Glomerular visceral epithelial cell (primary cell): ENCODE data around the gene B3GALT4.
A peak's percentile ranks its signal among the peaks of the same experiment; 100 is the strongest.
"Not testable (repeated sequence)": the region's sequence is repeated elsewhere in the genome, so short reads cannot be mapped to it uniquely, and the experiment has no call there.

ENCODE experiments used
- DNase-seq: peaks from one replicate; pipeline ENCODE4 v3.0.0-alpha.2; 2016; ENCODE audit errors: extremely low spot score

Gene B3GALT4, protein sequence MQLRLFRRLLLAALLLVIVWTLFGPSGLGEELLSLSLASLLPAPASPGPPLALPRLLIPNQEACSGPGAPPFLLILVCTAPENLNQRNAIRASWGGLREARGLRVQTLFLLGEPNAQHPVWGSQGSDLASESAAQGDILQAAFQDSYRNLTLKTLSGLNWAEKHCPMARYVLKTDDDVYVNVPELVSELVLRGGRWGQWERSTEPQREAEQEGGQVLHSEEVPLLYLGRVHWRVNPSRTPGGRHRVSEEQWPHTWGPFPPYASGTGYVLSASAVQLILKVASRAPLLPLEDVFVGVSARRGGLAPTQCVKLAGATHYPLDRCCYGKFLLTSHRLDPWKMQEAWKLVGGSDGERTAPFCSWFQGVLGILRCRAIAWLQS

DNA sequence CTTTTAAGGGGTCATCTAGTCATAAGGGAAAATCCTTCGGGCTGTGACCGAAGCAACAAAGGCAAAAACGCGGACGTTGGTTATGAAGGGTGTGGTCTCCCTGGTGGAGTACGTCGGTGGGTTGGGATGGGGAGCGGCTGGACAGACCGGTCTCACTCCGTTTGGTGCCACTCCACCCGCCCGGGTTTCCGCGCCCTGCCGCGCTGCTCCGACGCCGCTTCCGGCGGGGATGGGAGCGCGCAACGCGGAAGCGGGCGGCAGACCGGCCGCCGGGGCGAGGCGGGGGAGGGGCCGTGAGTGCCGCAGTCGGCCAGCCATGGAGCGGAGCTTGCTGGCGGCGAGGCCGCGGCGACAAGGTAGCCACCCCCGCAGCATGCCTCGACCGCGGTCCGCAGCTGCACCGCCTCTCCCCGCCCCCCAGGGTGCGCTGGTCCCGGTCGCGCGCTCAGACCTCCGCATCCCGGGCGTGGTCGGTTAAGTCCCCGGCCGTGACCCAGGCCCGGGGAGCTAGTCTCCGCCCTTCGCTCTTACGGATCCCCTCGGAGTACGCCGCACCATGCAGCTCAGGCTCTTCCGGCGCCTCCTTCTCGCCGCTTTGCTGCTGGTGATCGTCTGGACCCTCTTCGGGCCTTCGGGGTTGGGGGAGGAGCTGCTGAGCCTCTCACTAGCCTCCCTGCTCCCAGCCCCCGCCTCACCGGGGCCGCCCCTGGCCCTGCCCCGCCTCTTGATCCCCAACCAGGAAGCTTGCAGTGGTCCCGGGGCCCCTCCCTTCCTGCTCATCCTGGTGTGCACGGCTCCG lies at the start of gene B3GALT4:
TSS of gene B3GALT4 (plus strand) at position 260 of the 799 bp plus-strand sequence. CDS start at position 557, 297 bp downstream.
- DNase-seq = peak; percentile 72

DNA sequence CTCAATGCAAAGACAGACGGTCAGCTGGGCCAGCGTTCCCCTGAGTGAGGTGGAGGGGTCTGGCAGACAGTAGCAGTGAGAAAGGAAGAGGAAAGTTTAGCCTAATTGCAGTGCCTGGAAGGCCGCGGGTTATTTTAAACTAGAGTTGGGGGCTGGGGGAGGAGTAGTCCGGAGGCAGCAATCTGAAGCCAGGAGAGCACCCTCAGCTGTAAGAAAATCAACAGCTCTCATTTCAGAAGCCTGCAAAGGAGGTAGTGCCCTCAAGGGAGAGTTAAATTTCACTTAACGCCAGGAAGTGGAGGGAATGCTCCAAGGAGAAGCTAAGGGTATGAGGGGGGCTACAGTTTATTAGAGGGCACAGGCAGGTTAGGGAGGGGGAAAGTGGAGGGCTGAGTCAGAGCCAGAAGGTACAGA lies 41.7 kb upstream of the B3GALT4 start:
- no peak for DNase-seq

DNA sequence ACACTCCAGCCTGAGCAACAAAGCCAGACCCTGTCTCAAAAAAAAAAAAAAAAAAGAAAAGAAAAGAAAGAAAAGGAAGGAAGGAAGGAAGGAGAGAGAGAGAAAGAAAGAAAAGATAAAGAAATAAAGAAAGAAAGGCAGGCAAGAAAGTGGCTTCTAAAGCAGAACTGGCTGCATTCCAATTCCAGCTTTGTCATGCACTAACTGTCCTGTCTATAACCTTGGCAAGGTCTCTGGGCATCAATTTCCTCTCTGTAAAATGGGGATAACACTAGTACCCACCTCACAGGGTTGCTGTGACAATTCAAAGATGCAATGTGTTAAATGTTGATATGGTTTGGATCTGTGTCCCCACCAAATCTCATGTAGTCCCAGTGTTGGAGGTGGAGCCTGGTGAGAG lies 40.6 kb upstream of the B3GALT4 start:
- DNase-seq = no peak

DNA sequence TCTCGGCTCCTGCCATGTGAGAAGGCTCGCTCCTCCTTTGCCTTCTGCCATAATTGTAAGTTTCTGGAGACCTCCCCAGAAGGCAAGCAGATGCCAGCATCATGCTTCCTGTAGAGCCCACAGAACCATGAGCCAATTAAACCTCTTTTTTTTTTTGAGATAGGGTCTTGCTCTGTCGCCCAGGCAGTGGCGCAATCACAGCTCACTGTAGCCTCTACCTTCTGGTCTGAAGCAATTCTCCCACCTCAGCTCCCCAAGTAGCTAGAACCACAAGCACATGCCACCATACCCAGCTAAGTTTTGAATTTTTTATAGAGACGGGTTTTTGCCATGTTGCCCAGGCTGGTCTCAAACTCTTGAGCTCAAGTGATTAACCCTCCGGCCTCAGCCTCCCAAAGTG lies 40.1 kb upstream of the B3GALT4 start:
- DNase-seq = no peak

DNA sequence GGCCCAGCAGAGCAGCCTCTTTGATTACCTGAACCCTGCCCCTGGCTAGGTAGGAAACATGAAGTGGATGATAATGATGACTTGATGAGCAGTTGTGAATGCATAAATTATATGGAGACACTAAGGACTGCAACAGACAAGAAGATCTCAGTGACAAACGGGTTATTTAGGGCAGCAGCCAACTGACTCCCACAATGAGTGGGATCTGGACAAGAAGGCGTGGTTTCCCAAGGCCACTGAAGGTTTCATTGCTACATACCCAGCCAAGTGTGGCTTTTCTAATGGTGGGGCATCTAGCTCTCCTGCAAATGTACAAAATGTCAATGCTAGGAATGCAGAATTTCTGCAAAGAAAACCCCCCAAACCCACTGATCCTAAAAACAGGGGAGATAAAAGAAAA lies 39.2 kb upstream of the B3GALT4 start:
- no peak for DNase-seq

DNA sequence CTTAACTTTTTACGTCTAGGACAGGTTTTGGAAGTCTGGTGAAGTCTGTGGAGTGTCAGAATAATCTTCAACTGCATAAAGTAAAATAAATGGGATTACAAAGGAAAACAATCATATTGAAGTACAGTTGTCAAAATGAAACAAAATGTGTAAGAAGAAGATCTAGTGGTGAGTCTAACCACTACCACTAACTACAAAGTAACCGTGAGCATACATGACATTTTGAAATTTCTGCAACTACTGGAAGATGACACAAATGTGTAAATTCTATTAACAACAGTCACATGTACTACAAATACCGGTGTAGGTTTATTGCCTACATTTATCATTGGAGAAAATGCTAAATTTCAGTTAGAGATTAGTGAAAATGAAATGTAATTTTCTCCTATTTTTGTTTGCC lies 35.0 kb upstream of the B3GALT4 start:
- no peak for DNase-seq

DNA sequence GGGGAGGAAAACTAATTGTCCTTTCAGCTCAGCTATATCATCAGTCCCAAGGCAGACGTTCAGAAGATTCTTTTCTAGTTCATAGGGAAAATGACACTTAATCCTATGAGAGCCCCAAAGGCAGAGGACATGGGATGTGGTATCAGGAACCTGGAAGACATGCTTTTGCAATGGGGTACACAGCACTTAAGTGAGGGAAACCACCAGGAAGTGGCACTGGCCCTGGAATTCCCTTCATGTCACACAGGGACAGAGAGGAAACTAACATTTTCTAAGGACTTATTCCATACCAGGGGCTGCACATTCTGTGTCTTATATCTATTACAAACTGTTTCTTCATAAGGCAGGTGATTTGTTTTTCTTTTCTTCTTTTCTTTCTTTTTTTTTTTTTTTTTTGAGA lies 33.4 kb upstream of the B3GALT4 start:
- no peak for DNase-seq

DNA sequence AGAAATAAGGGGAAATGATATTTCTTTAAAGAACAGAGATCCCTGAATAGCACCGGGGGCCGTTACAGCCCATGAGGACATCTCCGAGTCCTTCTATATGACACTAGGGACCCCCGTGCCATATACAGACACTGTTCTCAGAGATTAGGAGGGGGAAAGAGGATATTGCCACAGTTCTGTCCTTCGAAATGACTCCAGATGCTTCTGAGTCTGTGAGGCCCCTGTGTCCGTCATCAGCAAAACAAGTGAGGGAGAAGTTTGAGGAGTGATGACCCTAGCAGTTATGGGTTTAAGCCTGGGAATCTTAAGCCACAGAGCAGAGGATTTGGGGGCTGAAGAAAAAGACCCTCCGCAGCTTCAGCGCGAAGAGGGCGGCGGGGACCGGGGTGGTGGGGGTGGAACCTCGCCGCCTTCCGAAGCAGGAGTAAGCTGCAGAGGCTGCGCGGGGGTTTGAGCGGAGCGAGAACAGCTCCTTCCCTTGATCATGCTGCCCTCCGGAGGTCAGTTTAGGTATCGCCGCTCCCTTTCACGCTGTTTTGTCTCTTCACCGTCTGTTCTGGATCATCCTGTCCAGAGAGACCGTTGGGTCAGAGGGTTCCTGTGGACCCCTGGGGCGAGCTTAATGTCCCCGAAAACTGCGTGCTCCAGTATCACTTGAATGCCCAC lies 28.8 kb upstream of the B3GALT4 start:
- DNase-seq = peak; percentile 86

DNA sequence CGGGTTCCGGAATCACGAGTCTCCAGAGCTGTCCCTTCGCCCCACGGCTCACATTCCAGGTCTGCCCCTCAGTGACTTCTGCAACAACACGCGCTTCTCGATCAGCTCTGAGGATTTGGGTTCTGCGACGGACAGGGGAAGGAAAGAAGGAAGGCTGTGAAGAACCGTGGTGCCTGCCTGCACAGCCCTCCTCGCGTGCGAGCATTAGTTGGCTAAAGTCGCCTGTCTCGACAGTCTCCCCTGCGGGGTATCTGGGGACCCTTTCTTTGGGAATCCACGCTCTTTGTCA lies 28.3 kb upstream of the B3GALT4 start:
- DNase-seq = no peak

DNA sequence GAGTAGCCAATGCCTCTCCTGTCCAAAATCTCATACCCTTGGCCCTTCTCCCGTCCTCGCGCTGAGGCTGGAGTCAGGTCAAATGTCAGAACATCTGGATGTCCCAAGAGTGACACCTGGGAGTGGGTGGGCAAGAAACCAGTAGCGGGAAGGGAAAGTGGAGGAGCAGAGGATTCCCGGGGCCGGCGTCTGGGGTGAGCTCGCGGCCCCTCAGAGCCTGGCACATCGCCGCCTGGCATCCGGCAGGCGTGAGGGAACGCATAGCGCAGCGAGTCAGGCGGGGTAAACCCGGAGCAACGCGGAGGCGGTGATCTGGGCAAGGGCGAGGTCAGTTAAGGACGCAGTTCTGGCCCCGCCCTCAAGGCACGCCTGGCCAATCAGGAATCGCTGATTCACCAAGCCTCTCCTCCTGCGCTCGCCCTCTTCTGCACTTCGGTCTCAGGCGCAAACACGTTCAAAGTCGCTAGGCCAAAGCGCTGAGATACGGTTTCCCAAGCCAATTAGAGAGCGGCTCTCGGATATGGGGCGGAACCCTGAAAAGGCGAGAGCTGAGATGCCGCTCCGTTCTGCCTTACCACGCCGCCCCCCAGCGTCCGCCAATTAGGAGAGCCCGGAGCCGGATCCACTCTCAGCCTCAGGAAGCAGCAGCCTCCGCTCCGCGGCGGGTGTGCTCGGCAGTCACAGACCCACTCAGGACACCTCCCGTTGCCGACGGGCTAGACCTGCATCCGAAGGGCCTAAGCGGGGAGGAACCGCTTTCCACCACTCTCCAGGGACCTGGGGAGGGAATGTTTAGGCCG lies 27.8 kb upstream of the B3GALT4 start:
- peak; percentile 99 for DNase-seq

DNA sequence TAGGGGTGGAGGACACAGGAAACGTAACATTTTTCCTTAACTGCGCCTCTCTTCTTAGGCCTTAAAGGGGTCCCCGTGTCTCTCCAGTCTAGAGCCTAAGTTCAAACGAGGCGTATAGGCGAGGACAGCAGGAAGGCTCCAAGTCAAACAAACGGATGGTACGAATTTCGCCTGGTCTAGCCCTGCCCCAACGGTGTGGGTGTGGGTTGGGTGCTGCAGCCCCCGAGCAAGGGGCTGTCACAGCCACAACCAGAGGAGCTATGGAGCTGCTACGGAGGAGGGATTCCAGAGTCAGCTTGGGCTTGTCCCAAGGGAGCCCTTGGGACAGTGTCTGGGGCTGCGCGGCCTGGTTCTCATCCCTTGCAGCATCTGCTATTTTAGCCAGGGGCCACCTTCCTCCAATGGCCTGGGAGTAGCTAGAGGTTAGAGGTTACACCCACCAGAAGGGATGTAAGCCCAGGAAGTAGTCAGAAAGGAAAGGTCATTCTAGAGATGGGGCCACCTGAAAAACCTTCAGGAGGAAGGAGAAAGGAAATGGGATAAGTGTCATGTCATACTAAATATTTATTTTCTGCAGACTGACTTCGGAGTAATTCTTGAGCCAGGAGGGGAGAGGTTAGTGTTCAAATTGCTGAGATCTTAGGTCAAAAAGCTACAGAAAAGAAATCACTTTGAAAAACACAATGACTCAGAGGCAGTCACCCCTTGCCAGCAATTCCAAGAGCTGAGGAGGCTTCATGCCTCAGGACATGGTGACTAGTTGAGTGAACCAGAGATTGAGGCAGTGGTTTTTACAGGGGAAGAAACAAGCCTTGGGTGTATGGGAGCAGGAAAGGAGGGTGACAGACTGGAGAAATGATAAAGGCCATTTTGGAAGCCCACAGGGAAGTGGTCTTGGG lies 26.9 kb upstream of the B3GALT4 start:
- peak; percentile 56 for DNase-seq

DNA sequence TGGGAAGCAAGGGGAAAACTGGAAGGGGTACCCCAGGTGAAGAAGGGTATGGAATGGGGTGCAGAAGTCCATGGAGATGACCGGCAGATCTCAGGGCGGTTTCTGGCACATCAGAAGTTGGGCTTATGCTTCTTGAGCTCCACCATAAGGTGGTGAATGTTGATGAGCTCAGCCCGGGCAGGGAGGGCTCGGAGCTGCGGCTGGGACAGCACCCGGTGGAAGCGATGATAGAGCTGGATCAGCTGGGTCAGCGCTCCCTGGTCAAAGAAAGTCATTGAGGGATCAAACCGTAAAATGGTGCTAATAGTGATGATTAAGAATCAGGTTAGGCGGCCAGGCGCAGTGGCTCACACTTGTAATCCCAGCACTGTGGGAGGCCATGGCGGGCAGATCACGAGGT lies 26.2 kb upstream of the B3GALT4 start:
- DNase-seq = no peak

DNA sequence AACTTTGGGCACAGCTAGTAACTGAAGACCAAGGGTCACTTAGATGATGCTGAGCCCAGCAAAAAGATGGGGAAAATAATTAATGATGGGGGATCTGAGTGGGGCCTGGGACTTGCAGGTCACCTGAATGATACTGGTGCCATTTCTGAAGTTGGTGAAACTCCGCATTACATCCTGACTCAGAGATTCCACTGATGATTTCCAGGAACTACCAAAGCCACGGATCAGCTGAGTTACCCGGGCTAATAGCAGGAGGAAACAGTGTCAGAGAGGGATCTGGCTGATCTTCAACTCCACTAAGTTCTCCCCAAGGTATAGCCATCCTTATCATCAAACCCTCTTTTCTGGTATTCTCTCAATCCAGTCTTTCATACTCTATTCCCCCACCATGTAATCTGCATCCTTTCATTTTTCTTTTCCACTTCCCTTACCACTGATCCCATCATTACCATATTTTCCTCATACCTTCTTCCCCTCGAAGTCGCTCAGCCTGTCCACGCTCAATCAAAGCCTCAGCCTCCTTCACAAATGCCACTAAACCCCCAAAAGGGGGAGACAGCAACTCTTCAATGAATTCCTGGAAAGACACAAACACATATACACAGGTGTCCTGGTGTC lies 25.4 kb upstream of the B3GALT4 start:
- no peak for DNase-seq

DNA sequence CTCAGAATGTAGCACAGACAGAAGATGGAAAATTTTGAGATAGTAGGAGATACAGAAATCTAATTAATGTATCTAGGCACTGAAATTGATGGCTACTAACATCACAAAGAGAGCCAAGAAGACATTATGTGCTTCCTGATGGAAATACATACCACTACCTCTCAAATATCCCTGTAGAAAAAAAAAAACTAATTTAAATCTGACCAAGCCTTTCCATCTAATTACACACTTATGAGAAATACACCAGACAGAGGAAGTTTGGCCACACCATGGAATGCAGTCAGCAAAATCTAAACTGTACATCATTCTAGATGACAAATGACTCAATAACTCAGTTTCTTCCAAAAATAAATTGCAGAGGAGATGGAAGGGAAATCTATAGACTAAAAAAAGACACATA lies 24.2 kb upstream of the B3GALT4 start:
- no peak for DNase-seq

DNA sequence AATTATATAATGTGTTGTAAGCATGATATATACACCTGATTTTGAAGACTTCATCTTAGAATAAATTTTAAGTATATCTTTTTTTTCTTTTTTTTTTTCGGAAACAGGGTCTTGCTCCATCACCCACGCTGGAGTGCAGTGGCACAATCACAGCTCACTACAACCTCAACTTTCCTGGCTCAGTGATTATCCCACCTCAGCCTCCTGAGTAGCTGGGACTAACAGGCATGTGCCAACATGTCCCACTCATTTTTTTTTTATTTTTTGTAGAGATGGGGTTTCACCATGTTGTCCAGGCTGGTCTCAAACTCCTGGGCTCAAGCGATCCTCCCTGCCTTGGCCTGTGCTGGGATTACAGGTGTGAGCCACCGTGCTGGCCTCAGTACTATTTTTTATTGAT lies 22.3 kb upstream of the B3GALT4 start:
- no peak for DNase-seq

DNA sequence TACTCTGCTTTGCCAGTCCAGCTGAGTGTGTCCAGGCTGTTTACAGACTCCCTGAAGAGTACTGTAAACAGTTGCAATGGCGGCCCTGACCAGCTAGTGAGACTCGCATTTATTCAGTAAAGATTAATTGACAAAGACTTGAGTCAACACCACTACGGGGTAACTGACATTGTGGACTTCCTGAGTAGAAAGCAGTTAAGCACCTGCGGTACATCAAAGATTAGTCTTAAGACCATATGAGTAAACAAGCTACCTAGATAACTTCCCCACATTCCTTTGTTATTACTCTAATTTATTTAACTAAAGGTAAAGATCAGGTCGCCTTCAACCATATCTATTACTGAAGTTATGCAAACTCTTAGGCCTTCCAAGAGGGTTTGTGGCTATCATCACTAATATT lies 17.9 kb upstream of the B3GALT4 start:
- DNase-seq = no peak

DNA sequence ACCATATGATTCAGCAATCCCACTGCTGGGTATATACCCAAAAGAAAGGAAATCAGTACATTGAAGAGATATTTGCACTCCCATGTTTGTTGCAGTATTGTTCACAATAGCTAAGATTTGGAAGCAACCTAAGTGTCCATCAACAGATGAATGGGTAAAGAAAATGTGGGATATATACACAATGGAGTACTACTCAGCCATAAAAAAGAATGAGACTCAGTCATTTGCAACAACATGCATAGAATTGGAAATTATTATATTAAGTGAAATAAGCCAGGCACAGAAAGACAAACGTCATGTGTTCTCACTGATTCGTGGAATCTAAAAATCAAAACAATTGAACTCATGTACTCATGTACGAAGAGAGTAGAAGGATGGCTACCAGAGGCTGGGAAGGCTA lies 14.4 kb upstream of the B3GALT4 start:
- DNase-seq = not testable (repeated sequence)

DNA sequence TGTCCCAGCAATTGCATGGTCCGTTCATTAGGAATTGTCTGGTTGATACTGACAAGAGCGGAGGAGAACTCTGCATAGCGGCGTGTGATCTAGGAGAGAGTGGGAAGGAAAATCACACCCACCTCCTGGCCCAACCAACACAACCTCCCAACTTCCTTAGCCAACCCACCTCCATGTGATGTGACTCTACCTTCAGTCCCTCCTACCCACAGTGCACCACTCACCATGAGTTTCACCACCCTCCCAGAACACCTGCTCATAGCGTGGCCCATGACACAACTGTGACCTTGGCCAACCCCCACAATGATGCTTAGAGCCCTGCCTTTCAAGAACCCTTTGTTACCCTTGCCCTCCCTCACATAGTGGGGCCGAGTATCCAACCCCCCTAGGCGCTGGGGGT lies 12.9 kb upstream of the B3GALT4 start:
- DNase-seq = no peak

DNA sequence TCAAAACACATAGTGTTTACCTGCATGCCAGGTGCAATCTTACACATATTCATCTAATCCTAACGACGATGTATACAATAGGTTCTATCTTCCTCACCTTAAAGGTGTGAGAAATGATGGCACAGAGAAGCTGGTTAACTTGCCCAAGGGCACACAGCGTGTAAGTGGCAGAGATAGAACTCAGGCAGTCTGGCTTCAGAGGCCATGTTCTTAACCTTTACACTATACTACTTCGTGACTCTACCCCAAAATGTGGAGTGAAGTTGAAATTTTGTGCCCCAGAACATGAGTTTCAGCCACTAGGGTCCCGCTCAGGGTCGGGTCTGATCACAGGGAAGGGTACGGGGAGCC lies 5.8 kb upstream of the B3GALT4 start:
- DNase-seq = no peak

DNA sequence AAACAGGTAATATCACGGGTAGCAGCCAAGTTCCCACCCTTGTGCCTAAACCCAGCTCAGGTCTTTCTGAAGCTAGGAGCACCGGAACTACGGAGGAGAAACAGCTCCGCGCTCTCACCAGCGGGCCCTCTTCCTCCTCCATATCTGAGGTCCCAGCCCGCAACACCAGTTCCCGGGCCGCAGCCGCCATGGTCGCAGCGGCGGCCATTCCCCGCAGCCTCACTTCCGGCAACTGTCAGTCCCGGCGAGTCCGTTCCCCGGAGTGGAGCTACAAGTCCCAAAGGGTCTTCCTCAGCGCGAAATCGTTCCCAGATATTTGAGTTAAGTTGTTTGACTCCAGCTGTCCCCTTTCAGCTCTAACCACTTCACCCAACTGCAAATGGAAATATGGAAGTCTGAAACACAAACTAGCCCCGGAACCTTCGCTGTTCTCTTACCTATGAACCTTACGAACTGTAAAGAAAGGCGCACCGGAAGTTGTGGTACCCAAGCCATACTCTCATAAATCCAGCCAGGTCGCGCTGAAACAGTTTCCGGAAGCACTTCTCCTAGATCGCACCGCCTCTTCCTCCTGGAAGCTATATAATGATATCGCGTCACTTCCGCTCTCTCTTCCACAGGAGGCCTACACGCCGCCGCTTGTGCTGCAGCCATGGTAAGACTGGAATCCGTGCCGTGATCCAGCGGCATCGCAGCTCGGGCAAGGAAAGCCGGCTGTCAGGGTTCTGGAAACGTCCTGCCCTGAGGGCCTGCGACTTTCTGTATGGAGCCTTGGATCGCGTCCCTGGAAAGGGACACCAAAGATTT lies 5.3 kb upstream of the B3GALT4 start, which contains the start of the genes RPS18 and VPS52:
TSS of gene RPS18 (plus strand) at position 608 of the 807 bp plus-strand sequence. CDS start at position 653, 45 bp downstream.
TSS of gene VPS52 (minus strand) at position 409 of the 807 bp plus-strand sequence. CDS start at position 208, 201 bp downstream.
- peak; percentile 99 for DNase-seq
